Measurements from ENCODE around the gene STK17A. TPM values are rescaled to one million over a fixed set of nuclear protein-coding genes. Genes with fewer than 3 reads are reported as not detected.

STK17A gene
- total and polyA plus RNA-seq, 2 of the 8 experiments (the other 6 are each of a cell fraction or from before 2014, with no cell fraction given), result 2.2 to 12.2 TPM

GRCh38 chr7:43636093-43636492 lies 53.2 kb downstream of the STK17A start:
- CTCF ChIA-PET (ENCODE audit: partially characterized antibody), result interaction anchor here (2.6 kb wide), 1 partner anchor 54 kb away, joined by 10 read pairs; the partner anchor contains the start of gene STK17A

More at GRCh38 chr7:43636093-43636492, 53.2 kb downstream of the STK17A start:
- POLR2A ChIA-PET (ENCODE audit: partially characterized antibody), result no interaction called here
- Histone ChIP-seq H2BK20ac (ENCODE audit: low read length) (no peak overlapping the region), H4K20me1 (replicated peaks in 1 of 2; ENCODE audit: control insufficient read depth in 1 of 2, insufficient read depth in 2 of 2, low read length in 2 of 2) (peaks cover 0 to 1% of the 10 kb centered on the region in 2 experiments), H2BK120ac (replicated peaks; ENCODE audit: low read depth, low read length) (no peak overlapping the region), H3K4me3 (ENCODE audit: extremely low read depth in 1 of 4, insufficient read depth in 2 of 4, low read depth in 3 of 4, low read length in 4 of 4) (no peak overlapping the region), H3K9ac (replicated peaks in 1 of 4; ENCODE audit: extremely low read depth in 1 of 4, low read depth in 3 of 4, low read length in 3 of 4) (no peak overlapping the region), H3K23ac (ENCODE audit: insufficient read length) (no peak overlapping the region), H3K27me3 (replicated peaks in 1 of 4; ENCODE audit: control insufficient read depth in 3 of 4, extremely low read depth in 1 of 4, insufficient read depth in 3 of 4, low read length in 3 of 4) (no peaks in the 10 kb centered on the region), H2BK12ac (ENCODE audit: low read depth, low read length) (no peak overlapping the region), H2AFZ (ENCODE audit: low read length) (no peak overlapping the region), H4K8ac (ENCODE audit: extremely low read depth, insufficient read depth, low read length) (no peak overlapping the region), H3K18ac (ENCODE audit: extremely low read depth, low read length) (no peak overlapping the region), H3K23me2 (ENCODE audit: low read depth, low read length) (no peaks in the 10 kb centered on the region), H2AK5ac (ENCODE audit: low read depth, low read length) (no peak overlapping the region), H3K4ac (replicated peaks; ENCODE audit: insufficient read length, low read depth, low read length) (no peak overlapping the region), H2BK15ac (ENCODE audit: low read length) (no peak overlapping the region), H3K4me1 (replicated peaks in 1 of 4; ENCODE audit: control insufficient read depth in 3 of 4, insufficient read depth in 4 of 4, low read length in 3 of 4) (no peaks in the 10 kb centered on the region), H3K4me2 (ENCODE audit: insufficient read depth in 1 of 2, low read depth in 2 of 2, low read length in 2 of 2) (no peak overlapping the region), H3K79me1 (ENCODE audit: low read depth, low read length) (no peaks in the 10 kb centered on the region), H3K9me3 (ENCODE audit: insufficient read depth in 2 of 2, low read depth in 1 of 2, low read length in 1 of 2) (no peaks in the 10 kb centered on the region), H3K36me3 (ENCODE audit: control insufficient read depth in 2 of 4, insufficient read depth in 4 of 4, low read length in 3 of 4) (peaks cover 0 to 68% (median 44%) of the 10 kb centered on the region in 4 experiments; a peak in 7 of 8 replicates), H4K5ac (ENCODE audit: insufficient read length, low read depth, low read length) (no peak overlapping the region), H2BK5ac (ENCODE audit: low read depth, low read length) (no peak overlapping the region), H4K91ac (replicated peaks; ENCODE audit: insufficient read length, low read length) (no peak overlapping the region), H3K27ac (ENCODE audit: low read depth, low read length) (no peak overlapping the region), H3K14ac (ENCODE audit: insufficient read length) (no peak overlapping the region), H3K56ac (replicated peaks; ENCODE audit: insufficient read length, low read depth, low read length) (no peak overlapping the region), H3K79me2 (ENCODE audit: control insufficient read depth in 1 of 2, insufficient read depth in 2 of 2, low read length in 2 of 2) (no peaks in the 10 kb centered on the region)
- DNase-seq (ENCODE audit: low read depth in 1 of 2, low spot score in 2 of 2), result no peak
- no peak for TF ChIP-seq SIX5 (IDR thresholded peaks at IDR 0.05; ENCODE audit: low read depth, low read length)
- TF ChIP-seq NANOG (IDR thresholded peaks at IDR 0.05; ENCODE audit: insufficient read depth, low read depth, low read length, poor library complexity, severe bottlenecking), result no peak
- no peak for FAIRE-seq
- WGBS, 2 experiments (ENCODE audit: extremely low coverage in 1 of 2, insufficient coverage in 1 of 2, insufficient read length in 1 of 2, insufficient replicate concordance in 2 of 2, low coverage in 1 of 2, low lambda C conversion rate in 2 of 2, missing lambda C conversion rate in 1 of 2), result 95% methylated on average over 6 of the region's 6 CpGs; no CpG with 5 or more reads in 1 of the 2 experiments
